D721Med (cell line): ENCODE data around the gene GAREM1.
"Not testable (repeated sequence)": the region's sequence is repeated elsewhere in the genome, so short reads cannot be mapped to it uniquely, and the experiment has no call there.

ENCODE experiments used
- DNase-seq: peaks from one replicate; pipeline ENCODE4 v3.0.0; 2011; ENCODE audit warnings: low spot score; ENCODE audit not compliant: insufficient read length
- FAIRE-seq: peaks from 2 replicates; lab custom pipeline; 2011; peaks lifted over from hg19 to GRCh38; lab: Jason Lieb, UNC
- CTCF ChIP-seq: IDR thresholded peaks from 2 replicates; pipeline ENCODE4 v1.5.1; 2012; ENCODE audit warnings: mild to moderate bottlenecking, control low read depth; ENCODE audit not compliant: insufficient read depth; ENCODE audit errors: missing control alignments

The GAREM1 gene

GRCh38 chr18:32296851-32297250, 173.8 kb downstream of the GAREM1 start:
- no peak for TF ChIP-seq CTCF
- peak; percentile 55 for FAIRE-seq
- no peak for DNase-seq

DNA sequence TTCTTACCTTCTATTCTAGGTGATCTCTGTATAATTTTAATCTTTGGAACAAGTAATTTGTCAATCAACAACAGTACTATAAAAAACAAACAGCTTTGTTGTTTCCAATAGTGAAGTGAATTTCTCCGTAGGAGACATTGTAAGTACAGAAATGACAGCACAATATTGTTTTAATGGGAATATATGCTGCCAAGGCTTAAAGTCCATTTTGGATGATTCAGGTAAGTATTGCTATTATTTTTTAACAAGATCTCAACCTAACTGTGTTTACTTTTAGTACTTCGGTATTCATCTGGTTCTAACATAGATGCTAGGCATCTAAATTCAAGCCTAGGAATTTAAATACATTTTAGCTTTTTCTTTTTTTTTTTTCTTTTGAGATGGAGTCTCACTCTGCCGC, 175.1 kb downstream of the GAREM1 start:
- DNase-seq (no peak), FAIRE-seq (peak; percentile 95)
- no peak for TF ChIP-seq CTCF

DNA sequence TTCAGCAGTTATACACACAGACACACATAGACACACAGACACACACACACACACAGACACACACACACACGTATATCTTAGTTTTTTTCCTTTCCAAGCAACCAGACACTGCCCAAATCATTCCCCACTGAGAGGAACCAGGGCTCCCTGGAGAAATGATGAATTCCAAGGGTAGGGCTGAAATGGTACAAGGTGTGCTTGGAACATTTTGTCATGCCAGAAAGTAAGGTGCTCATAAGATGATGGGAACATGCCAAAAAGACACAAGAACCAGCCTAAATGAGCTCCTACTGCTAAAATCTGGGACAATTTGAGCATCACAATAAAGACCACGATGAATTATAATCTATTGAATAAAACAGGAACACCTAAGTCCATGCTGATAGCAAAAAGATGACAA, 177.6 kb downstream of the GAREM1 start:
- FAIRE-seq = no peak
- TF ChIP-seq CTCF = no peak
- no peak for DNase-seq

DNA sequence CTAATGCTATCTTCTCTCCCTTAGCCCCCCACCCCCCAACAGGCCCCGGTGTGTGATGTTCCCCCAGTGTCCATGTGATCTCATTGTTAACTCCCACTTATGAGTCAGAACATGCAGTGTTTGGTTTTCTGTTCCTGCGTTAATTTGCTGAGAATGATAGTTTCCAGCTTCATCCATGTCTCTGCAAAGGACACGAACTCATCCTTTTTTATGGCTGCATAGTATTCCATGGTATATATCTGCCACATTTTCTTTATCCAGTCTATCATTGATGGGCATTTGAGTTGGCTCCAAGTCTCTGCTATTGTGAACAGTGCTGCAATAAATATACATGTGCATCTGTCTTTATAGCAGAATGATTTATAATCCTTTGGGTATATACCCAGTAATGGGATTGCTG, 179.1 kb downstream of the GAREM1 start:
- DNase-seq, FAIRE-seq: not testable (repeated sequence)

DNA sequence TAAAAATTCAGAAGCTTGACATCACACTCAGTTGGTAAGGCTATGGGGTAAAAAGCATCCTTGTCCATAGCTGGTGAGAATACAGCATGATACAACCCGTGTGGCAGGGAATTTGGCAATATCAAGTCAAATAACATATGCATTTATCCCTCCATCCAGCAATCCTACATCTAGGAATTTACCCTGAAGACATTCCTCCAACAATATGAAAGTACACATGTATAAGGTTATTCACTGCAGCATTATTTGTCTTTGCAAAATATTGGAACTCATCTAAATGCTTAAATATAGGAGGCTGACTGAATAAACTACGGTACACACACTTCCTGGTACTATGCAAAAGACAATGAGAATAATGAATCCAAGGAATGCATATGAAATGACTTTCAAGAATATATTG, 179.9 kb downstream of the GAREM1 start:
- FAIRE-seq = peak; percentile 80
- TF ChIP-seq CTCF = no peak
- no peak for DNase-seq

GRCh38 chr18:32289483-32290075, 181.1 kb downstream of the GAREM1 start:
- DNase-seq (peak; percentile 47), FAIRE-seq (peak; percentile 87)
- peak; percentile 76 for TF ChIP-seq CTCF

GRCh38 chr18:32287873-32288272, 182.8 kb downstream of the GAREM1 start:
- peak; percentile 88 for FAIRE-seq
- no peak for DNase-seq
- no peak for TF ChIP-seq CTCF

GRCh38 chr18:32287249-32287648, 183.4 kb downstream of the GAREM1 start:
- no peak for DNase-seq
- no peak for TF ChIP-seq CTCF
- FAIRE-seq = no peak
